Tongue (tissue), 2 donors: ENCODE measurements around the gene C19orf47. TPM values are rescaled to one million over a fixed set of nuclear protein-coding genes. Genes with fewer than 3 reads are reported as not detected.

Source experiments
- DNase-seq: peaks from one replicate; pipeline ENCODE4 v3.0.0-alpha.2; 2015
- total RNA-seq: library from RNA; depleted of rRNA; stranded (reverse); fragments of >200 nt; gene quantifications from one replicate; pipeline ENCODE4 v1.2.3, GENCODE V29; 2014

Gene C19orf47, protein sequence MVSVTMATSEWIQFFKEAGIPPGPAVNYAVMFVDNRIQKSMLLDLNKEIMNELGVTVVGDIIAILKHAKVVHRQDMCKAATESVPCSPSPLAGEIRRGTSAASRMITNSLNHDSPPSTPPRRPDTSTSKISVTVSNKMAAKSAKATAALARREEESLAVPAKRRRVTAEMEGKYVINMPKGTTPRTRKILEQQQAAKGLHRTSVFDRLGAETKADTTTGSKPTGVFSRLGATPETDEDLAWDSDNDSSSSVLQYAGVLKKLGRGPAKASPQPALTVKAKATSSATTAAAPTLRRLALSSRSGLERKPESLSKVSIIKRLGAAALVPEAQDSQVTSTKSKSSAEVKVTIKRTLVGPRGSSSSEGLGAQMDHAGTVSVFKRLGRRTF
- total RNA-seq = 25.6 TPM

GRCh38 chr19:40348125-40348913 lies at the start of gene C19orf47, which contains the start of gene PLD3:
TSS of gene C19orf47 (minus strand) at chr19:40348397. CDS start at chr19:40341857, 6,540 bp downstream.
TSS of gene PLD3 (plus strand) at chr19:40348695. CDS start at chr19:40366484, 17,789 bp downstream.
- peak; percentile 100 for DNase-seq

DNA sequence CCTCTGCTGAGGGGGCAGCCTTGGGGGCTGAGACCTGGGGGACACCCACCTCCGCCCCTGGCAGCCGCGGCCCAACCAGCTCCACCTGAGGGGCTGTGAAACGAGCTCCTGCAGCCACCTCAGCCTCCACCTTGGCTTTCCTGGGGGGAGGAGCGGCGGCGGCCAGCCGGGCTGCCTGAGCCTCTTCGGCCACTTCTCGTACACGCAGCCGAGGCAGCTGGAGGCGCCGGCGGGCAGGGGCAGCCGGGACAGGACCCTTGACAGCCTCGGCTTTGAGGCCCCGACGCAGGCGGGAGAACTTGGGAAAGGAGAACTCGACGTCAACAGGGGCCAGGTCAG lies 49.3 kb upstream of the C19orf47 start:
- no peak for DNase-seq

- no peak for DNase-seq
These were observed 48.8 kb upstream of the C19orf47 start for GRCh38 chr19:40396886-40397567.

GRCh38 chr19:40395956-40396355 lies 47.8 kb upstream of the C19orf47 start:
- DNase-seq = no peak

DNA sequence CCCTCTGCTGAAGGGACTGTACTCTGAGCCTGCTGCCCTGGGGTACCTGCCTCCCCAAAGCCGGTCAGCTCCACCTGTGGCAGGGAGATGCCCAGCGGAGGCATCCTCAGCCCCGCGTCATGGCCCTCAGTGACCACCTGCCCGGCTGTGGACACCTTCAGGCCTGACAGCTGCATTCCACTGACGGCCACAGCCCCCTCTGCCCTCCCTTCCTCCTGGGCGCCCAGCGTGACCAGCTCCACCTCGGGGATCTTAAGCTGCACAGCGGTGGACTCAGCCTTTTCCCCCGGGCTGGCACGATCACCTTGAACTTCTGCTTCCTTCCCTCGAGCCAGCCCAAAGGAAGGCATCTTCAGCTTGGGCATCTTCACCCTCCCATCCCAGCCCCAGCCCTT lies 46.6 kb upstream of the C19orf47 start:
- DNase-seq = no peak

DNA sequence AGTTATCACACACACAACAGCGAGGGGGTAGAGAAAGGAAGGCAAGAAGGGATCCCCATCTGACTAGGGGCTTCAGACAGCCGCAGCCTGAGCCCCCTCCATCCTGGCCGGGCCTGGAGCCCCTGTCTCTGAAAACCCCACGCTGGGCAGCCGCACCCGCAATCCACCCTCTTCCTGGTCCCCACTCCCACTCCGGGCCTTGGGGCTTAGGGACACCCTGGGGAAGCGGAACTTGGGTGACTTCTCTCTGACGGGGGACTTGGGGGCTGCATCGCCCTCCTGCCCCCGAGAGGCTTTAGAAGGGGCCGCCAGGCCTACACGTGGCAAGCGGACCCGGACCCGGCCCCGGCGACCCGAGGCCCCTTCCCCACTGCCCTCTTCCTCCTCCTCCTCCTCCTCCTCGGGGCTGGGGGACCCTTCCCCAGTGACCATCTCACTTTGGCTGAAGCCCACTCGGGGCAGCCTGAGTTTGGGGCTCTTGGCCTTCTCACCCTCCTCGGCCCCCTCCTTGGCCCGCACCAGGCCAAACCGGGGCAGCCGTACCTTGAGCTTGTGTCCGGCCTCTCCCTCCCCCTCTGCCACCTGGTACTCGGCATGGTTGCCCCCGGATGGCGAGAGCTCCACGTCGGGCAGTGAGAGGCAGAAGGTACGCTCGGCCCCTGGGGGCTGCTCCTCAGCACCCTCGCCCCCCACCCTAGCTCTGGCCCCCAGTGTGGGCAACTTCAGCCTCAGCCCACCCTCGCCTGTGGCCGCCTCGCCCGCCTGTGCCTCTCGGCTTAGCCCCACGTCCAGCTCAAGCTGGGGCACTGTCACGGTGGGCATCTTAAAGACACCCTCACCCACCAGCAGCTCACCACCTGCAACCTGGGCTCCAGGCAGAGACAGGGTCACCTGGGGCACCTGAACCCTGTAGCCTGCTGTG lies 46.0 kb upstream of the C19orf47 start:
- DNase-seq = no peak

DNA sequence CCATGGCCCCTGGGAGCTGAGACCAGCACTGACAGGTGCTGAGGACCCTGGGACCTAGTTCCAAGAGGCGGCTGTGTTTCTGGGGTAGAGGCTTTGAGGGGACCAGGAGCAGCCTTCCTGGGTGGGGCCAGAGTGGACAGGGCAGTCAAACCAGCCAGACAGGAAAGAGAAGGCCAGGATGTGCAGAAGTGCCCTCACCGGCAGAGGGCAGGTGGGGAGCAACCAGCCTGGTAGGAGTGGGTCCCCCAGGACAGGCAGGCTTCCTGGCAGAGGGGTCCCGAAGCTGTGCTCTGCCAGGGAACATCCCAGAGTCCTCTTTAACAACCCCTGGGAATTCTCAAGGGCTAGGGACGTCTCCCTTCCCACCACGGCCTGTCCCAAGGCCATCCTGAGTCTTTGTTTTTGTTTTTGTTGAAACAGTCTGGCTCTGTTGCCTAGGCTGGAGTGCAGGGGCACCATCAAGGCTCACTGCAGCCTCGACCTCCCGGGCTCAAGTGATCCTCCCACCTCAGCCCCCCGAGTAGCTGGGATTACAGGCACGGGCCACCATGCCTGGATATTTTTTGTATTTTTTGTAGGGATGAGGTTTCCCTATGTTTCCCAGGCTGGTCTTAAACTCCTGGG lies 44.8 kb upstream of the C19orf47 start:
- no peak for DNase-seq

DNA sequence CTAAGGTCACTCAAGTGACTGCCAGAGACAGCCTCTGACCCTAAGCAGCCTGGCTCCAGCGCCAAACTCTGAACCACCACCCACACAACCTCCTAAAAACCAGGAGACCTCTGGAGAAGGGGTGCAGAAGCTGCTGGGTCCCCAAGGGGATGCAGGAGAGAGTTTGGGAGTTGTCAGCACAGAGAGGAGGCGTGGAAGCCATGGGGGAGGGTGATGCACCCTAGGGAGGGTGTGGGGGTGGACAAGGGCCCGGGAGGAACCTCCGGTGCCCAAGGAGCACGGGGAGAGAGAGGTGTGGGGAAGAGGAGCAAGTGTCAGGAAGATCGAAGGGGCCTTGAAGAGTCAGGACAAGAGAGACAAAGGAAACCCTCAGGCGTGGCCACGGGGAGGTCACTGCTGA lies 43.9 kb upstream of the C19orf47 start:
- DNase-seq = no peak

DNA sequence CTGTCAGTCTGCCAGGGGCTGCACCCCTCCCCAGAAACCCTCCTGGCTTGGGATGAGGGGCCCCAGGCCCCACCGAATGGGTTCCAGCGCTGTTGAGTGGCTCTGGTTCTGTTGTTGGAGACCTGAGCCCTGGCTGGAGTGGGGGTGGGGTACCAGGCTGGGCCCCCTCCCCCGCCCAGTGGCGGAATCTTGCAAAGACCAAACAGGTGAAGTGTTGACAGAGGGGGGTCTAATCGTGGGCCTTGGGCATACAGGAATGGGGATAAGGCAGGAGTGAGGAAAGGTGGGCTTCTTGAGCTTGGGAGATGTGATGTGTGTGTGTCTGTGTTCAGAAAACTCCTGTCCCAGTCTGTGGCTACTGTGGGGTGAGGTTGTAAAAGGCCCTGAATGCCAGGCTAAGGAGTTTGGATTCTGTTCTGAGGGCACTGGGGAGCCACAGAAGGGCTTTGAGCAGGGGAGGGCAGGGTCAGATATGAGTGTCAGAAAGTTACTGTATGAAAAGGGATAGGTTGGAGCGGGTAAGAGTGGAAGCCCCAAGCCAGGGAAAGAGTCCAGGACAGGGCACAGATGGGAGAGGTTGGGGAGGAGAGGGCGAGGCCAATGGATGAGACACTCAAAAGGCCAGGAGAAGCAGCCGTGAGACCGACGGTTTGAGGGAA lies 42.0 kb upstream of the C19orf47 start, which contains the start of gene HIPK4:
TSS of gene HIPK4 (minus strand) at position 98 of the 659 bp plus-strand sequence. CDS start 279 bp downstream, outside the sequence.
- no peak for DNase-seq

- no peak for DNase-seq
These were observed 41.3 kb upstream of the C19orf47 start for GRCh38 chr19:40389404-40390083.

DNA sequence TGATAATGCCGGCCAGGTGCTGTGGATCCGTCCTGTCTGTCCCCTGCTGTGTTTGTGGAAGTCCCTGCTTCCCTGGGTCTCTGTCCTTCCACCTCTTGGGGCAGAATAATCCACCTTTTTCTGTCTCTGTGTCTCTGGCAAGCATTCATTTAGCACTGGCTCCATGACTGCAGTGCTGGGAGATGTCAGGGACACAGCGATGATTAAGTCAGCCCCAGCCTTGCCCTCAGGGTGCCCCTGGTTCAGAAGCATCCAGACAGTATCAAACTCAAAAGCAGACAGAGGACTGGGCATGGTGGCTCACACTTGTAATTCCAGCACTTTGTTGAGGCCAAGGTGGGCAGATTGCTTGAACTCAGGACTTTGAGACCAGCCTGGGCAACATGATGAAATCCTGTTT lies 40.3 kb upstream of the C19orf47 start:
- no peak for DNase-seq

- DNase-seq = peak; percentile 59
These were observed 39.0 kb upstream of the C19orf47 start for GRCh38 chr19:40387155-40387554.

DNA sequence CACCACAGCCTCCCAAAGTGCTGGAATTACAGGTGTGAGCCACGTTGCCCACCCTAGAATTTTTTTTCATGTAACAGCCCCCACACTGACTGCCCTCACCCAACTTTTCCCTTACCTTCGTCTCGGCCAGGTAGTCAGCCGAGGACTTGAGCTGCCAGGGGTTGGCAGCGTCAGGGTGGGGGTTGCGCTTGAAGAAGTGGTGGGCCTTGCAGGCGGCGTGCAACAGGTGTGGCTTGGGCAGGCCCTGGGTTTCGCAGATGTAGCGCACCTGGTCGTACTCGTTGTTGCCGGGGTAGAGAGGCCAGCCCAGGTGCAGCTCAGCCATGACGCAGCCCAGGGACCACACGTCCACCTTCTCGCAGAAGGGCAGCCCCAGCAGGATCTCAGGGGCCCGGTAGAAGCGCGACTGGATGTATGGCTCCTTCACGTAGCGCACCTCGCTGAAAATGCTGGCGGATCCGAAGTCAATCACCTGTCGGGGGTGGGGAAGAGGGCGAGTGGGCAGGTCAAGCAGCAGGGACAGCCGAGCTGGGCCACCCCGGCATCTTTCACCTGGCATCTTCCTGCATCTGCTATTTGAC lies 35.6 kb upstream of the C19orf47 start:
- DNase-seq = no peak

DNA sequence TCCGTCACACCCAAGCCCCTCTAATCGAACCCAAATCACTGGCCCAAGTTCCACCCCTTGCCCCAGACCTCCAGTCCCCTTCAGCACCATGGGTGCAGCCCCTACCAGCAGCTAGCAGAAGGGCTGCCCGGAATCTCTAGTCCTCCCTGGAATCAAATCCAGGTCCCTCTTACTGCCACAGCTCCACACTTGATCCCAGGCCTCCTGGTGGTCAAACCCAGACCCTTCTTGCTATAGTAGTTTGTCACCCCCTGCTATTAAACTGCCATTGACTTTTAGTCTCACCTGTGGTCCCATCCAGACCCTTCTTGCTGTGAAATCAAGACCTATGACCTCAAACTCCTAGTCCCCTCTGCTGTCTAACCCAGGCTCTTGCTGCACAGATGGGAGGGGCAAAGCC lies 33.1 kb upstream of the C19orf47 start:
- no peak for DNase-seq

- no peak for DNase-seq
These were observed 32.2 kb upstream of the C19orf47 start for GRCh38 chr19:40380199-40381037.

DNA sequence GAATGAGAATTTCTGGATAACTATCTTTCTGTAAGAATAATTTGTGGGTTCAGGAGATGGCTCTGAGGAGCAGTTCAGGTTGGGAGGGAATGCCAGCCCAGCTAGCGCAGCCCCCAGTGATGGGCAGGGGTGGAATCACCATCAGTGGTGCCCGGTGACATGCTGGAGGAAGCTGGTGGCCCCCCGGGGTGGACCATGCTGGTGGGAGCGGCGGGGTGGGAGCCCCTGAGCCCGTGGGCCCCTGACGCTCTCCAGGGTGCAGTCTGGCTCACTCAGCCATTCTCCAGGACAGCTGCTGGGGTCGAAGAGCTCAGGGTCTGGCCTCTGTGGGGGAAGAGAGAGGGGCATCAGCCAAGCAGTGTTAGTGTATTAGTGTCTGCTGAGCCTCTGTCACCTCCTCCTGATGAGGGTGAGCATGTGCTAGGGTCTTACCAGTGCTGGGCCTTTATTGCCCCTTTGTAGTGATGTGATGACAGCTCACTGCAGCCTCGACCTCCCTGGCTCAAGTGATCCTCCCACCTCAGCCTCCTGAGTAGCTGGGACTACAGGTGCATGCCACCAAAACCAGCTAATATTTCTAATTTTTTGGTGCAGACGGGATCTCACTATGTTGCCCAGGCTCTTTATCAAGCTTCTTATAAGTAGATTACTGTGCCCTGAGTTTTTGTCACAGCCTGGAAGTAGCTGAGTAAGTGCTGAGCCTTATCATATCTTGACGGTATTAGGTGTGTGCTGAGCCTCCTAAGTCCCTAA lies 31.4 kb upstream of the C19orf47 start:
- DNase-seq = no peak

DNA sequence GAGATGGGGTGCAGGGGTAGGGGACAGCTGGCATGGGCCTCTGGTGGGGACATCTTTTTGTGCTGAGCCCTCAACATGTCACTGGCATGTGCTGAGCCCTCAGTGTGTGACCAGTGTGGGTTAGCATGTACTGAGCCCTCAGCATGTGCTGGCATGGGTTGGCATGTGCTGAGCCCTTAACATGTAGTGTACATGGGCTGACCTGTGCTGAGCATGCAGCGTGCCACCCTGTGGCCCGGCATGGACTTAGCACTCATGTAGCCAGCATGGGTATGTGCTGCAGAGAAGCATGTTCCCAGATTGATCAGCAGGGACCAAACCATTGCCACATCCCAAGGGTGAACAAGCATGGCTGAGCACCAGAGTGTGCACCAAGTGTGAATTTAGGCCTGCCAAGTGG lies 30.3 kb upstream of the C19orf47 start:
- no peak for DNase-seq

DNA sequence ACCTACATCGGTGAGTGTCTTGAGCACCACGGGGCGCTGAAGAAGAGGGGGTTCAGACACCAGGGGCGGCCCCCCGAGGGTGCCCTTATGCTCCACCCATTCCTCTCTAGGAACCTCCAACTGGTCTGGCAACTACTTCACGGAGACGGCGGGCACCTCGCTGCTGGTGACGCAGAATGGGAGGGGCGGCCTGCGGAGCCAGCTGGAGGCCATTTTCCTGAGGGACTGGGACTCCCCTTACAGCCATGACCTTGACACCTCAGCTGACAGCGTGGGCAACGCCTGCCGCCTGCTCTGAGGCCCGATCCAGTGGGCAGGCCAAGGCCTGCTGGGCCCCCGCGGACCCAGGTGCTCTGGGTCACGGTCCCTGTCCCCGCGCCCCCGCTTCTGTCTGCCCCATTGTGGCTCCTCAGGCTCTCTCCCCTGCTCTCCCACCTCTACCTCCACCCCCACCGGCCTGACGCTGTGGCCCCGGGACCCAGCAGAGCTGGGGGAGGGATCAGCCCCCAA lies 29.7 kb upstream of the C19orf47 start:
- DNase-seq = no peak
